ENCODE results near the gene FOSB.

GRCh38 chr19:45469945-45470761 lies 2.4 kb downstream of the FOSB start:
- peak; percentile 18 to 49 for TF ChIP-seq POLR2A (IDR thresholded peaks at IDR 0.05)
- no peak for TF ChIP-seq CTCF (IDR thresholded peaks at IDR 0.05)
- TF ChIP-seq POLR2AphosphoS5 (IDR thresholded peaks at IDR 0.05) = no peak

Data from sigmoid colon (tissue), 4 donors.